ENCODE data around the gene IGBP1.

IGBP1 gene

DNA sequence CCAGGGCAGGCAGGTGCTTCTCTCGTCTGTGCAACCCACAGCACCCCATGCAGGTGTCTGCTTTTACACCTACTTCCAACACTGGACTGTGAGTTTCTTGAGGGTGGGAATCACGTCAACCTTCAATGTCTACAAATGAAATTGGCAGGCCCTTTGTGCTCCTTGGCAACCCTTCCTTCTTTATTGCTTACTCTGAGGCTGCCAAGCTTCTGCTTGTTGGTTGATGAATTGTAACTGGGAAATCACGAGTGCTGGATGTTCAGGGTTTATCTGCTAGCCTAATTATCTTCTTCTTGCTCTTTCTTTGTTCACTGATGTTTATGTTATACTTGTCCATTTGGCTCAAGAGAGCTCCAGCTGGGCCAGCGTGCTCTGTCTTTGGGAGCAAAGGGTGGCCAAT is 41.5 kb downstream of the IGBP1 start:
- Histone ChIP-seq H3K36me3 (ENCODE audit: control insufficient read depth in 4 of 4, insufficient read depth in 4 of 4, low read length in 3 of 4) (no peaks in the 10 kb centered on the region), H3K27ac (ENCODE audit: insufficient read depth in 1 of 2, low read depth in 1 of 2, low read length in 2 of 2, poor library complexity in 1 of 2, severe bottlenecking in 2 of 2) (no peak overlapping the region), H3K9me3 (ENCODE audit: control extremely low read depth in 1 of 5, control insufficient read depth in 4 of 5, insufficient read depth in 2 of 5, low read depth in 1 of 5, low read length in 4 of 5) (no peaks in the 10 kb centered on the region), H3K4me3 (ENCODE audit: control insufficient read depth in 1 of 7, extremely low read depth in 1 of 7, insufficient read depth in 4 of 7, low read depth in 2 of 7, low read length in 6 of 7) (no peak overlapping the region), H3K4me1 (ENCODE audit: control extremely low read depth in 1 of 4, control insufficient read depth in 4 of 4, insufficient read depth in 4 of 4, low read length in 3 of 4) (peaks cover 0 to 11% (median 4%) of the 10 kb centered on the region in 4 experiments), H3K27me3 (replicated peaks in 2 of 5; ENCODE audit: control insufficient read depth in 4 of 5, insufficient read depth in 5 of 5, low read length in 4 of 5) (no peaks in the 10 kb centered on the region)
- WGBS (ENCODE audit: insufficient coverage): 80% methylated on average over 1 of the region's 4 CpGs
- ChIA-PET CTCF (no interaction called here), POLR2A (no interaction called here)
- no peak for DNase-seq

- ChIA-PET CTCF (no interaction called here), POLR2A (no interaction called here)
- H3K9me3 ChIP-seq (ENCODE audit: control extremely low read depth in 1 of 5, control insufficient read depth in 4 of 5, insufficient read depth in 2 of 5, low read depth in 1 of 5, low read length in 4 of 5): no peaks in the 10 kb centered on the region
- no peak for DNase-seq
- WGBS (ENCODE audit: insufficient coverage): 88% methylated on average over 2 of the region's 7 CpGs
- no peak overlapping the region for H3K27ac ChIP-seq (ENCODE audit: insufficient read depth in 1 of 2, low read depth in 1 of 2, low read length in 2 of 2, poor library complexity in 1 of 2, severe bottlenecking in 2 of 2)
- peaks cover 0 to 11% (median 4%) of the 10 kb centered on the region in 4 experiments for H3K4me1 ChIP-seq (ENCODE audit: control extremely low read depth in 1 of 4, control insufficient read depth in 4 of 4, insufficient read depth in 4 of 4, low read length in 3 of 4)
- no peaks in the 10 kb centered on the region for H3K27me3 ChIP-seq (replicated peaks in 2 of 5; ENCODE audit: control insufficient read depth in 4 of 5, insufficient read depth in 5 of 5, low read length in 4 of 5)
- no peak overlapping the region for H3K4me3 ChIP-seq (ENCODE audit: control insufficient read depth in 1 of 7, extremely low read depth in 1 of 7, insufficient read depth in 4 of 7, low read depth in 2 of 7, low read length in 6 of 7)
- no peaks in the 10 kb centered on the region for H3K36me3 ChIP-seq (ENCODE audit: control insufficient read depth in 4 of 4, insufficient read depth in 4 of 4, low read length in 3 of 4)
Observed at GRCh38 chrX:70175338-70175737, 42.1 kb downstream of the IGBP1 start.

DNA sequence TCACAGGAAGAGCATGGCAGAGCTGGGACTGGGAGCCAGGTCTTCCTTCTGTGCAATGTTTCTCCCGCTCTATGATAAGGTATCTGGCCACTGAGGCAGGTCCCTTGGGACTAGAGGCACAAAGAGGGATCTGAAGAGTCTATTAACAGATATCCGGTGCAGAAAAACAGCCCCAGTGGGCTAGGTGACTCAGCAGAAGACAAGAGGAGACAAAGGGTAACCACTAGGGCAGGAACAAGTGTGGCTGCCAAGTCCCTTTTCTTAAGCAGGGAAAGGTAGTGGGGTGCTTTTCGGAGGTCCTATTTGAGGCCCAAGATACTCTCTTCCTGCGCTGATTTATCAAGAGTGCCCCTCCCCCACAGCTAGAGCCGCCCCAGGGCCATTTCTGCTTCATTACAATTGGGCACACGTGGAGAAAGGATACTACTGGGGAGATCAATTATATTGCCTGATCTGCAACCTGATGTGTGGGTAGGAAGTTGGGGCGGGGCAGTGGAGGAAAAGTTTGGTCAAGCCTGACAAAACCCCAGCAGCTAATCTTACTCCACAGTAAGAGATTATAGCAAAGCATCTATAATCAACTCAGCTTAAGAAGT is 43.8 kb downstream of the IGBP1 start, which contains the start of gene DGAT2L6:
TSS of gene DGAT2L6 (plus strand) at position 546 of the 596 bp plus-strand sequence. CDS start 100 bp downstream, outside the sequence.
- Histone ChIP-seq H3K36me3 (ENCODE audit: control insufficient read depth in 4 of 4, insufficient read depth in 4 of 4, low read length in 3 of 4) (no peaks in the 10 kb centered on the region), H3K27me3 (replicated peaks in 2 of 5; ENCODE audit: control insufficient read depth in 4 of 5, insufficient read depth in 5 of 5, low read length in 4 of 5) (no peaks in the 10 kb centered on the region), H3K27ac (ENCODE audit: insufficient read depth in 1 of 2, low read depth in 1 of 2, low read length in 2 of 2, poor library complexity in 1 of 2, severe bottlenecking in 2 of 2) (no peak within 1 kb of the TSS), H3K9me3 (ENCODE audit: control extremely low read depth in 1 of 5, control insufficient read depth in 4 of 5, insufficient read depth in 2 of 5, low read depth in 1 of 5, low read length in 4 of 5) (no peaks in the 10 kb centered on the region), H3K4me1 (ENCODE audit: control extremely low read depth in 1 of 4, control insufficient read depth in 4 of 4, insufficient read depth in 4 of 4, low read length in 3 of 4) (peaks cover 0 to 11% (median 2%) of the 10 kb centered on the region in 4 experiments), H3K4me3 (ENCODE audit: control insufficient read depth in 1 of 7, extremely low read depth in 1 of 7, insufficient read depth in 4 of 7, low read depth in 2 of 7, low read length in 6 of 7) (peak within 1 kb of the TSS in 1 of 7 experiments; percentile 5)
- CTCF ChIA-PET: interaction anchor here (1.1 kb wide), 1 partner anchor 16 kb away, joined by 3 read pairs; no protein-coding TSS in a partner anchor
- WGBS (ENCODE audit: insufficient coverage): 62% methylated on average over 3 of the region's 7 CpGs
- POLR2A ChIA-PET: no interaction called here
- DNase-seq: peak in 2 of 3 donors; percentile 39 to 53

DNA sequence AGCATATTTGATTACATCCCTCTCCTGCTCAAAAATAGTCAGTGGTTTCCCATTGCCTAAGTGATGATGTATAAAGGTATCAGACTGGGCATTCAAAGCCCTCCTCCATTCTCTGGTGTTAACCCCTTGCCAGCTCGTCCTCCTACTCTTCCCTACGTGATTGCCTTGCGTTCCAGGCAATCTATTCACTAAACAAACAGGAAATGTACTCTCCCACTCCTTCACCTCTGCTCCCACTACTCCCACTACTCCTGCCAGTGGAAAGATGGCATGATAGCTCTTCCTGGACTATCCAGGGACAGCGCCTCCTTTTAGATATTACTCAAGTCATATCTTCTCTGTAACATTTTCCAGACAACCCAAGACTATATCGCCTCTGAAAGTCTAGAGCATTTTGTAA is 49.8 kb downstream of the IGBP1 start:
- Histone ChIP-seq H3K27me3 (replicated peaks in 2 of 5; ENCODE audit: control insufficient read depth in 4 of 5, insufficient read depth in 5 of 5, low read length in 4 of 5) (no peaks in the 10 kb centered on the region), H3K4me1 (ENCODE audit: control extremely low read depth in 1 of 4, control insufficient read depth in 4 of 4, insufficient read depth in 4 of 4, low read length in 3 of 4) (no peaks in the 10 kb centered on the region), H3K9me3 (ENCODE audit: control extremely low read depth in 1 of 5, control insufficient read depth in 4 of 5, insufficient read depth in 2 of 5, low read depth in 1 of 5, low read length in 4 of 5) (no peaks in the 10 kb centered on the region), H3K27ac (ENCODE audit: insufficient read depth in 1 of 2, low read depth in 1 of 2, low read length in 2 of 2, poor library complexity in 1 of 2, severe bottlenecking in 2 of 2) (no peak overlapping the region), H3K36me3 (ENCODE audit: control insufficient read depth in 4 of 4, insufficient read depth in 4 of 4, low read length in 3 of 4) (no peaks in the 10 kb centered on the region), H3K4me3 (ENCODE audit: control insufficient read depth in 1 of 7, extremely low read depth in 1 of 7, insufficient read depth in 4 of 7, low read depth in 2 of 7, low read length in 6 of 7) (no peak overlapping the region)
- 87% methylated on average over 4 of the region's 5 CpGs for WGBS (ENCODE audit: insufficient coverage)
- ChIA-PET CTCF (no interaction called here), POLR2A (no interaction called here)
- no peak for DNase-seq

DNA sequence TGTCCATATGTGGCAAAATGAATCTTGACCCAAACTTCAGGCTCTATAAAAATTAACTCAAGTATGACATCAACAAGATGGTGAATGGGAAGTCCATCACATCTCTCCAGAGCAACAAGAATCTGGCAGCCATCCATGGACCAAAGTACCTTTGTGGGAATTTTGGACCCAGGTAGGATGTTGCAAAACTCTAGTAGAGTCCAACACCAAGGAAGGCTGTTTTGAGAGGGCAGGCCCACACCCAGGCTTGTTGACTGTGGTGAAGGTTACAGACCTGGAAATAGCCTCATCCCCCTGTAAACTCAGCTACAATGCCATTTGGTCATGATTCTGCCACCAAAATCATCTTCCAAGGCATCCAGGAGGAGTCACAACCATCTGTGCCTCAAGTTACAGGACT is 57.0 kb downstream of the IGBP1 start:
- DNase-seq: no peak
- no peaks in the 10 kb centered on the region for H3K27me3 ChIP-seq (replicated peaks in 2 of 5; ENCODE audit: control insufficient read depth in 4 of 5, insufficient read depth in 5 of 5, low read length in 4 of 5)
- no peak overlapping the region for H3K4me3 ChIP-seq (ENCODE audit: control insufficient read depth in 1 of 7, extremely low read depth in 1 of 7, insufficient read depth in 4 of 7, low read depth in 2 of 7, low read length in 6 of 7)
- H3K9me3 ChIP-seq (ENCODE audit: control extremely low read depth in 1 of 5, control insufficient read depth in 4 of 5, insufficient read depth in 2 of 5, low read depth in 1 of 5, low read length in 4 of 5): peaks cover 0 to 7% (median 0%) of the 10 kb centered on the region in 5 experiments
- no peaks in the 10 kb centered on the region for H3K4me1 ChIP-seq (ENCODE audit: control extremely low read depth in 1 of 4, control insufficient read depth in 4 of 4, insufficient read depth in 4 of 4, low read length in 3 of 4)
- POLR2A ChIA-PET: no interaction called here
- H3K36me3 ChIP-seq (ENCODE audit: control insufficient read depth in 4 of 4, insufficient read depth in 4 of 4, low read length in 3 of 4): no peaks in the 10 kb centered on the region
- no peak overlapping the region for H3K27ac ChIP-seq (ENCODE audit: insufficient read depth in 1 of 2, low read depth in 1 of 2, low read length in 2 of 2, poor library complexity in 1 of 2, severe bottlenecking in 2 of 2)
- CTCF ChIA-PET: no interaction called here

DNA sequence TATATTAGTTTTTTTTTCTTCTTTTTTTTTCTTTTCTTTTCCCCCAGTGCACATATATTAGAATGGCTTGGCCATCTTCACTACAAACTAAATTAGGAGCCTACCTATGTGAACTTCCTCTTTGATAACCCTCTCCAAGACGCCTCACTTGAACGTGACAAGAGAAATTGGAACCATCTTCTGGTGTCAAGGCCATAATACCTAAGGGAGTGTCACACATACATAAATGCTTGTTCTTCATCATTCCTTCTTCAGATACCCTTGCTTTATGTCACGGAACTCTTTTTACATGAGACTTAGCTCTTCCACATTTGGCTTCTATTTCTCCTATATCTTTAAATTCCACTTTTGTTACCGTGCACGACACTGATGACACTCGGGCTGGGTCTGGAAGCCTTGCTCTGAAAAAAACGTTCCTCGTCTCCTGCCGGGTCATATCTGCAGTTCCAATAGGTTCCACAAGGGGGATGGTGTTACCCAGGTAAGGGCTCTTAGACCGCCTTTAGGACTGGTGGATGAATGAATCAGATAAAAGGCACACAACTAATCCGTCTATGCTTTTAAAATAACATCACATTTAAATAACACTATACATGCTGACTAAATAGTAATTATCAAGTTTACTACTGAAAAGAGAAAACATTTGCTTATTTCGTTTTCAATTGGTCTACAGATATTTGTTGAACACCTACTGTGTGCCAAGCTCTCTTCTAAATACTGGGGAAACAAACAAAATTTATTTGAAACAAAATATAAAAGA is 63.9 kb downstream of the IGBP1 start:
- CTCF ChIA-PET: no interaction called here
- 18% methylated on average over 9 of the region's 12 CpGs for WGBS (ENCODE audit: insufficient coverage)
- no peak overlapping the region for H3K27ac ChIP-seq (ENCODE audit: insufficient read depth in 1 of 2, low read depth in 1 of 2, low read length in 2 of 2, poor library complexity in 1 of 2, severe bottlenecking in 2 of 2)
- no peak overlapping the region for H3K4me3 ChIP-seq (ENCODE audit: control insufficient read depth in 1 of 7, extremely low read depth in 1 of 7, insufficient read depth in 4 of 7, low read depth in 2 of 7, low read length in 6 of 7)
- no peaks in the 10 kb centered on the region for H3K4me1 ChIP-seq (ENCODE audit: control extremely low read depth in 1 of 4, control insufficient read depth in 4 of 4, insufficient read depth in 4 of 4, low read length in 3 of 4)
- POLR2A ChIA-PET: no interaction called here
- peaks cover 0 to under 1% (median 0%) of the 10 kb centered on the region in 5 experiments for H3K9me3 ChIP-seq (ENCODE audit: control extremely low read depth in 1 of 5, control insufficient read depth in 4 of 5, insufficient read depth in 2 of 5, low read depth in 1 of 5, low read length in 4 of 5)
- no peaks in the 10 kb centered on the region for H3K36me3 ChIP-seq (ENCODE audit: control insufficient read depth in 4 of 4, insufficient read depth in 4 of 4, low read length in 3 of 4)
- DNase-seq: peak; percentile 46 to 69 (median 66)
- H3K27me3 ChIP-seq (replicated peaks in 2 of 5; ENCODE audit: control insufficient read depth in 4 of 5, insufficient read depth in 5 of 5, low read length in 4 of 5): no peaks in the 10 kb centered on the region

DNA sequence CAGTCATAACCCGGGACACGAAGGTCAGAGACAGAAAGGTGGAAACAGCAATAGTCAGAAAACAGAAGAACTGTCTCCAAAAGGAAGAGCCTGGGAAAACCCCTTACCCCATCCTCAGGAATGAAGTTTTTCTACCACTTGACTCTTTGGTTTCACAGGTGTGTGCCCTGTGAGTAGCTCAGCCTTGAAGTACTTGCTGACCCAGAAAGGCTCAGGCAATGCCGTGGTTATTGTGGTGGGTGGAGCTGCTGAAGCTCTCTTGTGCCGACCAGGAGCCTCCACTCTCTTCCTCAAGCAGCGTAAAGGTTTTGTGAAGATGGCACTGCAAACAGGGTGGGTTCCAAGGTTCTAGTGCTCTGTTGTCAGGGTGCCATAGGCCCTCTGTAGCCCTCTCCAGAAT is 68.5 kb downstream of the IGBP1 start:
- Histone ChIP-seq H3K9me3 (ENCODE audit: control extremely low read depth in 1 of 5, control insufficient read depth in 4 of 5, insufficient read depth in 2 of 5, low read depth in 1 of 5, low read length in 4 of 5) (no peaks in the 10 kb centered on the region), H3K4me1 (ENCODE audit: control extremely low read depth in 1 of 4, control insufficient read depth in 4 of 4, insufficient read depth in 4 of 4, low read length in 3 of 4) (no peaks in the 10 kb centered on the region), H3K36me3 (ENCODE audit: control insufficient read depth in 4 of 4, insufficient read depth in 4 of 4, low read length in 3 of 4) (no peaks in the 10 kb centered on the region), H3K27ac (ENCODE audit: insufficient read depth in 1 of 2, low read depth in 1 of 2, low read length in 2 of 2, poor library complexity in 1 of 2, severe bottlenecking in 2 of 2) (no peak overlapping the region), H3K4me3 (ENCODE audit: control insufficient read depth in 1 of 7, extremely low read depth in 1 of 7, insufficient read depth in 4 of 7, low read depth in 2 of 7, low read length in 6 of 7) (no peak overlapping the region), H3K27me3 (replicated peaks in 2 of 5; ENCODE audit: control insufficient read depth in 4 of 5, insufficient read depth in 5 of 5, low read length in 4 of 5) (peaks cover 0 to 2% (median 0%) of the 10 kb centered on the region in 5 experiments)
- ChIA-PET CTCF (no interaction called here), POLR2A (no interaction called here)
- 79% methylated on average over 4 of the region's 5 CpGs for WGBS (ENCODE audit: insufficient coverage)
- DNase-seq: no peak
